Calu3 (cell line): Measurements from ENCODE around the gene NAE1. TPM values are rescaled to one million over a fixed set of nuclear protein-coding genes. Genes with fewer than 3 reads are reported as not detected.

Experiments used
- BruUV-seq: library from RNA; stranded (reverse); fragments of 400-500 nt; replicated peaks from 2 replicates; lab custom pipeline; 2021; lab: Mats Ljungman, UMichigan
- CTCF ChIA-PET: fragments of 300-600 bp; sonication (Branson Sonifier 250); formaldehyde crosslinking; loops from one replicate; lab custom pipeline; 2022; ENCODE audit warnings: antibody characterized with exemption; lab: Charles Lee
- DNase-seq: peaks from one replicate; pipeline ENCODE4 v3.0.0; 2022
- H3K27ac Mint-ChIP-seq: one replicate; pipeline ENCODE4 v1.8.0; 2022; ENCODE audit warnings: mixed read lengths; ENCODE audit not compliant: unreplicated experiment
- H3K27me3 Mint-ChIP-seq: one replicate; pipeline ENCODE4 v1.8.0; 2022; ENCODE audit warnings: mixed read lengths; ENCODE audit not compliant: unreplicated experiment
- H3K36me3 Mint-ChIP-seq: one replicate; pipeline ENCODE4 v1.8.0; 2022; ENCODE audit warnings: mild to moderate bottlenecking, moderate library complexity, mixed read lengths; ENCODE audit not compliant: insufficient read depth, unreplicated experiment
- H3K4me1 Mint-ChIP-seq: one replicate; pipeline ENCODE4 v1.8.0; 2022; ENCODE audit warnings: mild to moderate bottlenecking, low read depth, mixed read lengths; ENCODE audit not compliant: unreplicated experiment
- H3K4me3 Mint-ChIP-seq: one replicate; pipeline ENCODE4 v1.8.0; 2022; ENCODE audit warnings: mild to moderate bottlenecking, low read depth, moderate library complexity, mixed read lengths; ENCODE audit not compliant: unreplicated experiment
- H3K9me3 Mint-ChIP-seq: one replicate; pipeline ENCODE4 v1.8.0; 2022; ENCODE audit warnings: low read depth, mixed read lengths; ENCODE audit not compliant: unreplicated experiment
- CTCF ChIP-seq: fragments of 200-600 bp; IDR thresholded peaks from one replicate; pipeline ENCODE4 v1.8.0; 2022; ENCODE audit warnings: antibody characterized with exemption; ENCODE audit not compliant: unreplicated experiment
- intact Hi-C: fragments of 100-400 bp; cut with micrococcal nuclease; formaldehyde crosslinking; loops from one replicate; pipeline ENCODE4 v1.10.0; 2022; ENCODE audit not compliant: unreplicated experiment
- total RNA-seq: library from RNA; stranded (reverse); gene quantifications from 2 replicates; pipeline ENCODE4 v1.2.3, GENCODE V29; 2022

The NAE1 gene
- total RNA-seq, 1 experiment from 2014 or later = 79.4 TPM

DNA sequence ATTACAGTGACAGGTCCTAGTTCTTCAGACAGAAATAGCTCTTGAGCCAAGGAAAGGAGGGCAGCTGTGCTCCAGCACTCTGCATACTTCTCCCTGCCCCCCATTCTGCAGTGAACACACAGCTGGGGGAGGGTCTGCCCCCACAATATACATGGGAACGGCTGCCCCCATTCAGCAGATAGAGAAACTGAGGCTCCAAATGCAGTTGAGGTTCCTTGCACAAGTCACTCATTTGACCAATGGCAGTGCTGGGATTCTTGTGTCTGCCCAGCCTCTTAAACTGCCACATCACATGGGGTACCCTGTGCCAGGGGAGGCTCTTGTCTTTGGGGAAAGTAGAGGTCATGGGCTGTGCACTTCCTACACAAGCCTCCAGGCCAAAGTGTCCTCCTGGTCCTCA lies 38.6 kb upstream of the NAE1 start:
- CTCF ChIA-PET = interaction anchor here (0.6 to 3.2 kb wide), 3 partner anchors 12 to 39 kb away, joined by 5 to 61 read pairs (median 16); partner anchors contain the start of genes NAE1 and PDP2
- Mint-ChIP-seq H3K4me1 (peaks cover 20% of the 10 kb centered on the region), H3K27me3 (no peaks in the 10 kb centered on the region), H3K36me3 (peaks cover 10% of the 10 kb centered on the region), H3K9me3 (no peaks in the 10 kb centered on the region), H3K4me3 (no peak overlapping the region), H3K27ac (no peak overlapping the region)
- BruUV-seq = no TSS peak
- intact Hi-C loops = loop anchor here (2.0 to 5.0 kb wide), 3 partner anchors 39 to 462 kb away; partner anchors contain the start of gene NAE1
- TF ChIP-seq CTCF = no peak
- no peak for DNase-seq

DNA sequence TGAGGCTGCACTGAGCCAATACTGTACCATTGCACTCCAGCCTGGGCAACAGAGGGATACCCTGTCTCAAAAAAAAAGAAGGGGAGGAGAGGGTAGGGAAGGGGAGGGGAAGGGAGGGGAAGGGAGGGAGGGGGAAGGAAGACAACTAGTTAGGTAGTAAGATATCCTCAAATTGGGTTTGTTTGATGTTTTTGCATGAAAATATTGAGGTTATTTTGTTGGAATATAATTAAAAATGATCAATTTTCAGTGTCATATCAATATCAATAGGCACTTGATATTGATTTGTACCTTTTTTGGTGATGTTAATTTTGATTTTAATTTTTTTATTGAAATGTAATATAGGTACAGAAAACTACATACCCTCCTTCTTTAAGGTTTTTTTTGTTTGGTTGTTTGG lies 32.9 kb upstream of the NAE1 start:
- H3K9me3 Mint-ChIP-seq = no peaks in the 10 kb centered on the region
- H3K4me1 Mint-ChIP-seq = no peaks in the 10 kb centered on the region
- TF ChIP-seq CTCF = no peak
- H3K27ac Mint-ChIP-seq = no peak overlapping the region
- intact Hi-C loops = no loop called here
- H3K4me3 Mint-ChIP-seq = no peak overlapping the region
- no peak for DNase-seq
- CTCF ChIA-PET = interaction anchor here (0.6 to 1.3 kb wide), 3 partner anchors 9 to 30 kb away, joined by 3 to 4 read pairs (median 4); partner anchors contain the start of gene PDP2
- H3K27me3 Mint-ChIP-seq = no peaks in the 10 kb centered on the region
- no TSS peak for BruUV-seq
- no peaks in the 10 kb centered on the region for H3K36me3 Mint-ChIP-seq

DNA sequence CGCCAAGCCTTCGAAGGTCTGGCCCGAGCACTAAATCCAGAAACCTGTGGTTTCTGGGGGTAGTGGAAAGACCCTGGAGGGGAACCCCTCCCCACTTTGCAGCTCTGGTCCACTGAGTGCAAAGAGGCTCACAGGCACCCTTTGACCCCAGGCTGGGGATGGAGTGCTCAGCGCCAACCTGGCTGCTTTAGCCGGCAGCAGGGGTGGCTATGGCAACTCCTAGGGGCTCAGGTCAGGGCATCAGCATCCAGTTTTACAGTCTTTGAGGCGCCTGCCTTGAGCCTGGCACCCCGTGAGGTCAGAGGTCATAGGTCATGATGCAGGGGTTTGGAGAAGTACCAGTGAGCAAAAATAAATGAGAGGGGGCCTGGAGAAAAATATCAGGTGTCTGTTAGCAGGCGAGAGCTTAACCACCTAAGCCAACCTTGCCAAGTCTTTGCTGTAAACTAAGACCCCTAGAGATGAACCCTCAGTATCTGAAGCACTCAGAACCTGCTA lies 31.3 kb upstream of the NAE1 start:
- no peaks in the 10 kb centered on the region for H3K4me1 Mint-ChIP-seq
- H3K27ac Mint-ChIP-seq = no peak overlapping the region
- no peak for TF ChIP-seq CTCF
- H3K27me3 Mint-ChIP-seq = no peaks in the 10 kb centered on the region
- no peaks in the 10 kb centered on the region for H3K36me3 Mint-ChIP-seq
- no peaks in the 10 kb centered on the region for H3K9me3 Mint-ChIP-seq
- BruUV-seq = no TSS peak
- DNase-seq = no peak
- CTCF ChIA-PET = no interaction called here
- H3K4me3 Mint-ChIP-seq = no peak overlapping the region
- intact Hi-C loops = no loop called here

GRCh38 chr16:66859397-66860068 lies 28.8 kb upstream of the NAE1 start:
- Mint-ChIP-seq H3K9me3 (no peaks in the 10 kb centered on the region), H3K36me3 (no peaks in the 10 kb centered on the region), H3K4me1 (no peaks in the 10 kb centered on the region), H3K27me3 (peaks cover 16% of the 10 kb centered on the region), H3K4me3 (no peak overlapping the region), H3K27ac (no peak overlapping the region)
- CTCF ChIA-PET = interaction anchor here (0.9 to 1.1 kb wide), 3 partner anchors 8 to 296 kb away, joined by 3 to 4 read pairs (median 4); no protein-coding TSS in a partner anchor
- TF ChIP-seq CTCF = no peak
- no TSS peak for BruUV-seq
- no peak for DNase-seq
- intact Hi-C loops = no loop called here
